ENCODE measurements around the gene ZBTB12. TPM values are rescaled to one million over a fixed set of nuclear protein-coding genes. Genes with fewer than 3 reads are reported as not detected.

Gene ZBTB12
- total and polyA plus RNA-seq, 2 of the 8 experiments (the other 6 are each of a cell fraction or from before 2014, with no cell fraction given) = 20.7 to 40.8 TPM

Small RNA genes lying within 50 kb of the gene (small RNA-seq; reads per million reads assigned to genes)
- not detected for gene AL645922.1 (ENCODE audit: insufficient read depth)

Other genes starting within 250 kb of the ZBTB12 start
Only the 30 nearest of the 37 such genes appear.
- gene LY6G5C, start 221.0 kb downstream of the ZBTB12 start, total RNA-seq (2021; fragmentation: NEBNext Ultra II Directional; extraction: Animal tissue kit (Norgen Biotek cat#: 25700)) = 1.1 and 1.2 TPM in 2 replicates
- 1.8 and 2.1 TPM in 2 replicates for gene LY6G5C, start 221.0 kb downstream of the ZBTB12 start, polyA plus RNA-seq (2011; rRNA removed)
- 29.3 and 32.9 TPM in 2 replicates for gene ABHD16A, start 198.8 kb downstream of the ZBTB12 start, total RNA-seq (2021; fragmentation: NEBNext Ultra II Directional; extraction: Animal tissue kit (Norgen Biotek cat#: 25700))
- gene ABHD16A, start 198.8 kb downstream of the ZBTB12 start, polyA plus RNA-seq (2011; rRNA removed) = 40.2 and 49.6 TPM in 2 replicates
- gene LY6G6F, start 195.2 kb downstream of the ZBTB12 start, total RNA-seq (2021; fragmentation: NEBNext Ultra II Directional; extraction: Animal tissue kit (Norgen Biotek cat#: 25700)) = not detected in 2 replicates
- not detected in 2 replicates for gene LY6G6F, start 195.2 kb downstream of the ZBTB12 start, polyA plus RNA-seq (2011; rRNA removed)
- gene LY6G6D, start 186.7 kb downstream of the ZBTB12 start, total RNA-seq (2021; fragmentation: NEBNext Ultra II Directional; extraction: Animal tissue kit (Norgen Biotek cat#: 25700)) = not detected in 2 replicates
- 0.74 and 1.8 TPM in 2 replicates for gene LY6G6D, start 186.7 kb downstream of the ZBTB12 start, polyA plus RNA-seq (2011; rRNA removed)
- gene LY6G6C, start 180.3 kb downstream of the ZBTB12 start, total RNA-seq (2021; fragmentation: NEBNext Ultra II Directional; extraction: Animal tissue kit (Norgen Biotek cat#: 25700)) = 0.33 TPM in 1 of 2 replicates, not detected in the other
- 0.23 and 0.49 TPM in 2 replicates for gene LY6G6C, start 180.3 kb downstream of the ZBTB12 start, polyA plus RNA-seq (2011; rRNA removed)
- not detected in 2 replicates for gene MPIG6B, start 178.7 kb downstream of the ZBTB12 start, total RNA-seq (2021; fragmentation: NEBNext Ultra II Directional; extraction: Animal tissue kit (Norgen Biotek cat#: 25700))
- 0.18 and 0.33 TPM in 2 replicates for gene MPIG6B, start 178.7 kb downstream of the ZBTB12 start, polyA plus RNA-seq (2011; rRNA removed)
- 53.3 and 55.5 TPM in 2 replicates for gene DDAH2, start 172.8 kb downstream of the ZBTB12 start, total RNA-seq (2021; fragmentation: NEBNext Ultra II Directional; extraction: Animal tissue kit (Norgen Biotek cat#: 25700))
- 73.5 and 104 TPM in 2 replicates for gene DDAH2, start 172.8 kb downstream of the ZBTB12 start, polyA plus RNA-seq (2011; rRNA removed)
- gene CLIC1, start 165.6 kb downstream of the ZBTB12 start, total RNA-seq (2021; fragmentation: NEBNext Ultra II Directional; extraction: Animal tissue kit (Norgen Biotek cat#: 25700)) = 250 and 259 TPM in 2 replicates
- 236 and 277 TPM in 2 replicates for gene CLIC1, start 165.6 kb downstream of the ZBTB12 start, polyA plus RNA-seq (2011; rRNA removed)
- gene MSH5, start 162.1 kb downstream of the ZBTB12 start, total RNA-seq (2021; fragmentation: NEBNext Ultra II Directional; extraction: Animal tissue kit (Norgen Biotek cat#: 25700)) = 21.3 and 25.3 TPM in 2 replicates
- gene MSH5, start 162.1 kb downstream of the ZBTB12 start, polyA plus RNA-seq (2011; rRNA removed) = 26.5 and 34.5 TPM in 2 replicates
- 3.4 and 5.9 TPM in 2 replicates for gene SAPCD1, start 139.4 kb downstream of the ZBTB12 start, total RNA-seq (2021; fragmentation: NEBNext Ultra II Directional; extraction: Animal tissue kit (Norgen Biotek cat#: 25700))
- 3.1 and 4.4 TPM in 2 replicates for gene SAPCD1, start 139.4 kb downstream of the ZBTB12 start, polyA plus RNA-seq (2011; rRNA removed)
- 1.5 and 2.1 TPM in 2 replicates for gene VWA7, start 124.8 kb downstream of the ZBTB12 start, total RNA-seq (2021; fragmentation: NEBNext Ultra II Directional; extraction: Animal tissue kit (Norgen Biotek cat#: 25700))
- gene VWA7, start 124.8 kb downstream of the ZBTB12 start, polyA plus RNA-seq (2011; rRNA removed) = 0.82 and 1.1 TPM in 2 replicates
- gene VARS1, start 106.3 kb downstream of the ZBTB12 start, total RNA-seq (2021; fragmentation: NEBNext Ultra II Directional; extraction: Animal tissue kit (Norgen Biotek cat#: 25700)) = 162 and 163 TPM in 2 replicates
- gene VARS1, start 106.3 kb downstream of the ZBTB12 start, polyA plus RNA-seq (2011; rRNA removed) = 53.5 and 99.3 TPM in 2 replicates
- gene LSM2, start 95.1 kb downstream of the ZBTB12 start, total RNA-seq (2021; fragmentation: NEBNext Ultra II Directional; extraction: Animal tissue kit (Norgen Biotek cat#: 25700)) = 127 and 132 TPM in 2 replicates
- gene LSM2, start 95.1 kb downstream of the ZBTB12 start, polyA plus RNA-seq (2011; rRNA removed) = 168 and 173 TPM in 2 replicates
- gene HSPA1L, start 86.8 kb downstream of the ZBTB12 start, total RNA-seq (2021; fragmentation: NEBNext Ultra II Directional; extraction: Animal tissue kit (Norgen Biotek cat#: 25700)) = 1.6 and 1.9 TPM in 2 replicates
- 0.78 and 1.00 TPM in 2 replicates for gene HSPA1L, start 86.8 kb downstream of the ZBTB12 start, polyA plus RNA-seq (2011; rRNA removed)
- gene HSPA1A, start 86.5 kb downstream of the ZBTB12 start, total RNA-seq (2021; fragmentation: NEBNext Ultra II Directional; extraction: Animal tissue kit (Norgen Biotek cat#: 25700)) = 54.0 and 59.9 TPM in 2 replicates
- 40.7 and 50.2 TPM in 2 replicates for gene HSPA1A, start 86.5 kb downstream of the ZBTB12 start, polyA plus RNA-seq (2011; rRNA removed)
- 76.6 and 89.3 TPM in 2 replicates for gene HSPA1B, start 74.3 kb downstream of the ZBTB12 start, total RNA-seq (2021; fragmentation: NEBNext Ultra II Directional; extraction: Animal tissue kit (Norgen Biotek cat#: 25700))
- gene HSPA1B, start 74.3 kb downstream of the ZBTB12 start, polyA plus RNA-seq (2011; rRNA removed) = 36.6 and 43.8 TPM in 2 replicates
- 41.2 and 43.4 TPM in 2 replicates for gene NEU1, start 39.3 kb downstream of the ZBTB12 start, total RNA-seq (2021; fragmentation: NEBNext Ultra II Directional; extraction: Animal tissue kit (Norgen Biotek cat#: 25700))
- gene NEU1, start 39.3 kb downstream of the ZBTB12 start, polyA plus RNA-seq (2011; rRNA removed) = 65.6 and 72.1 TPM in 2 replicates
- gene SLC44A4, start 23.1 kb downstream of the ZBTB12 start, total RNA-seq (2021; fragmentation: NEBNext Ultra II Directional; extraction: Animal tissue kit (Norgen Biotek cat#: 25700)) = 2.5 and 4.8 TPM in 2 replicates
- 7.0 and 7.1 TPM in 2 replicates for gene SLC44A4, start 23.1 kb downstream of the ZBTB12 start, polyA plus RNA-seq (2011; rRNA removed)
- 177 and 183 TPM in 2 replicates for gene EHMT2, start 4.4 kb downstream of the ZBTB12 start, total RNA-seq (2021; fragmentation: NEBNext Ultra II Directional; extraction: Animal tissue kit (Norgen Biotek cat#: 25700))
- gene EHMT2, start 4.4 kb downstream of the ZBTB12 start, polyA plus RNA-seq (2011; rRNA removed) = 125 and 187 TPM in 2 replicates
- 0.26 and 0.61 TPM in 2 replicates for gene C2, start 25.6 kb upstream of the ZBTB12 start, total RNA-seq (2021; fragmentation: NEBNext Ultra II Directional; extraction: Animal tissue kit (Norgen Biotek cat#: 25700))
- gene C2, start 25.6 kb upstream of the ZBTB12 start, polyA plus RNA-seq (2011; rRNA removed) = 0.38 and 1.0 TPM in 2 replicates
- not detected in 2 replicates for gene CFB, start 44.0 kb upstream of the ZBTB12 start, total RNA-seq (2021; fragmentation: NEBNext Ultra II Directional; extraction: Animal tissue kit (Norgen Biotek cat#: 25700))
- 0.09 and 0.20 TPM in 2 replicates for gene CFB, start 44.0 kb upstream of the ZBTB12 start, polyA plus RNA-seq (2011; rRNA removed)
- gene NELFE, start 56.9 kb upstream of the ZBTB12 start, total RNA-seq (2021; fragmentation: NEBNext Ultra II Directional; extraction: Animal tissue kit (Norgen Biotek cat#: 25700)) = 71.1 and 71.5 TPM in 2 replicates
- 49.2 and 52.3 TPM in 2 replicates for gene NELFE, start 56.9 kb upstream of the ZBTB12 start, polyA plus RNA-seq (2011; rRNA removed)
- gene SKIC2, start 57.1 kb upstream of the ZBTB12 start, total RNA-seq (2021; fragmentation: NEBNext Ultra II Directional; extraction: Animal tissue kit (Norgen Biotek cat#: 25700)) = 59.7 and 68.5 TPM in 2 replicates
- gene SKIC2, start 57.1 kb upstream of the ZBTB12 start, polyA plus RNA-seq (2011; rRNA removed) = 42.1 and 70.5 TPM in 2 replicates
- gene DXO, start 70.1 kb upstream of the ZBTB12 start, total RNA-seq (2021; fragmentation: NEBNext Ultra II Directional; extraction: Animal tissue kit (Norgen Biotek cat#: 25700)) = 14.7 and 16.2 TPM in 2 replicates
- gene DXO, start 70.1 kb upstream of the ZBTB12 start, polyA plus RNA-seq (2011; rRNA removed) = 23.9 and 30.5 TPM in 2 replicates
- 0.48 and 2.4 TPM in 2 replicates for gene C4A, start 80.0 kb upstream of the ZBTB12 start, total RNA-seq (2021; fragmentation: NEBNext Ultra II Directional; extraction: Animal tissue kit (Norgen Biotek cat#: 25700))
- 0.62 and 1.7 TPM in 2 replicates for gene C4A, start 80.0 kb upstream of the ZBTB12 start, polyA plus RNA-seq (2011; rRNA removed)
- 1.5 and 3.5 TPM in 2 replicates for gene C4B, start 112.7 kb upstream of the ZBTB12 start, total RNA-seq (2021; fragmentation: NEBNext Ultra II Directional; extraction: Animal tissue kit (Norgen Biotek cat#: 25700))
- gene C4B, start 112.7 kb upstream of the ZBTB12 start, polyA plus RNA-seq (2011; rRNA removed) = 0.74 and 1.7 TPM in 2 replicates
- gene CYP21A2, start 136.3 kb upstream of the ZBTB12 start, total RNA-seq (2021; fragmentation: NEBNext Ultra II Directional; extraction: Animal tissue kit (Norgen Biotek cat#: 25700)) = 0.22 and 0.40 TPM in 2 replicates
- 0.14 and 0.23 TPM in 2 replicates for gene CYP21A2, start 136.3 kb upstream of the ZBTB12 start, polyA plus RNA-seq (2011; rRNA removed)
- gene TNXB, start 207.3 kb upstream of the ZBTB12 start, total RNA-seq (2021; fragmentation: NEBNext Ultra II Directional; extraction: Animal tissue kit (Norgen Biotek cat#: 25700)) = 4.8 and 5.5 TPM in 2 replicates
- gene TNXB, start 207.3 kb upstream of the ZBTB12 start, polyA plus RNA-seq (2011; rRNA removed) = 3.1 and 6.5 TPM in 2 replicates
- gene ATF6B, start 226.2 kb upstream of the ZBTB12 start, total RNA-seq (2021; fragmentation: NEBNext Ultra II Directional; extraction: Animal tissue kit (Norgen Biotek cat#: 25700)) = 36.2 and 38.1 TPM in 2 replicates
- gene ATF6B, start 226.2 kb upstream of the ZBTB12 start, polyA plus RNA-seq (2011; rRNA removed) = 42.2 and 66.3 TPM in 2 replicates
- gene FKBPL, start 228.2 kb upstream of the ZBTB12 start, total RNA-seq (2021; fragmentation: NEBNext Ultra II Directional; extraction: Animal tissue kit (Norgen Biotek cat#: 25700)) = 9.4 and 10.9 TPM in 2 replicates
- gene FKBPL, start 228.2 kb upstream of the ZBTB12 start, polyA plus RNA-seq (2011; rRNA removed) = 5.4 and 5.8 TPM in 2 replicates